CD4-positive, alpha-beta T cell treated with Interleukin-6 for 4 hours (primary cell): ENCODE results near the gene RPS10.
"Not testable (repeated sequence)": the region's sequence is repeated elsewhere in the genome, so short reads cannot be mapped to it uniquely, and the experiment has no call there.

Experiments
- DNase-seq: peaks from one replicate; pipeline ENCODE4 v3.0.0-alpha.2; 2020; ENCODE audit warnings: mixed read lengths

RPS10 gene

GRCh38 chr6:34447386-34447785 is 21.5 kb upstream of the RPS10 start:
- no peak for DNase-seq

GRCh38 chr6:34445313-34445860 is 19.5 kb upstream of the RPS10 start:
- DNase-seq: no peak

DNA sequence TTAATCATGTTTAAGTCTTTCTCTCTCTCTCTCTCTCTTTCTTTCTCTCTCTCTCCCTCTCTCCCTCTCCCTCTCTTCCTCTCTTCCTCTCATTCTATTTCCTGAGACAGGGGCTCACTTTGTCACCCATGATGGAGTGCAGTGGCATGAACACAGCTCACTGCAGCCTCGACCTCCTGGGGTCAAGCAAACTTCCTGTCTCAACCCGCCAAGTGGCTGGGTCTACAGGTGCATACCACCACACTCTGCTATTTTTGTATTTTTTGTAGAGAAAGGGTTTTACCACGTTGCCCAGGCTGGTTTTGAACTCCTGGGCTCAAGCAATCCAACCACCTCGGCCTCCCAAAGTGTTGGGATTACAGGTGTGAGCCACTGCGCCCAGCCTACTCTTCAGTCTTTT is 15.7 kb upstream of the RPS10 start:
- DNase-seq: no peak

DNA sequence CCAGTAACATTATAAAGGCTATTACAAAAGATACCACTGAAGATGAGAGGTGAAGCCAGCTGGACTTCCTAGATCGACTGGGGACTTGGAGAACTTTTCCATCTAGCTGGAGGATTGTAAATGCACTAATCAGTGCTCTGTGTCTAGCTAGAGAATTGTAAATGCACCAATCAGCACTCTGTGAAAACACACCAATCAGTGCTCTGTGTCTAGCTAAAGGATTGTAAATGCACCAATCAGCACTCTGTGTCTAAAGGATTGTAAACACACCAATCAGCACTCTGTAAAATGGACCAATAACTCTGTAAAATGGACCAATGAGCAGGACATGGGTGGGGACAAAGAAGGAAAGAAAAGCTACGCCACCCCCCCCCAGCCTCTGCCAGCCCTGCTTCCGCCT is 13.6 kb upstream of the RPS10 start:
- no peak for DNase-seq

DNA sequence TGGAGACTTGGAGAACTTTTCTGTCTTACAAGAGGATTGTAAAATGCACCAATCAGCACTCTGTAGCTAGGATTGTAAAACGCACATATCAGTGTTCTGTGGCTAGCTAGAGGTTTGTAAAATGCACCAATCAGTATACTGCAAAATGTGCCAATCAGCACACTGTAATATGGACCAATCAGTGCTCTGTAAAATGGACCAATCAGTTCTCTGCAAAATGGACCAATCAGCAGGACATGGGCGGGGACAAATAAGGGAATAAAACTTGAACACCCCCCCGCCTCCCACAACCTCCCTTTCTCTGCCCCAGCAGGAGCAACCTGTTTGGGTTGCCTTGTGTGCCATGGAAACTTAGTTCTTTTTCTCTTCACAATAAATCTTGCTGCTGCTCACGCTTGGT is 12.8 kb upstream of the RPS10 start:
- DNase-seq: no peak

- no peak for DNase-seq
These were observed 11.7 kb upstream of the RPS10 start for GRCh38 chr6:34437644-34437970.

- DNase-seq: no peak
These were observed 11.2 kb upstream of the RPS10 start for GRCh38 chr6:34436803-34437643.

DNA sequence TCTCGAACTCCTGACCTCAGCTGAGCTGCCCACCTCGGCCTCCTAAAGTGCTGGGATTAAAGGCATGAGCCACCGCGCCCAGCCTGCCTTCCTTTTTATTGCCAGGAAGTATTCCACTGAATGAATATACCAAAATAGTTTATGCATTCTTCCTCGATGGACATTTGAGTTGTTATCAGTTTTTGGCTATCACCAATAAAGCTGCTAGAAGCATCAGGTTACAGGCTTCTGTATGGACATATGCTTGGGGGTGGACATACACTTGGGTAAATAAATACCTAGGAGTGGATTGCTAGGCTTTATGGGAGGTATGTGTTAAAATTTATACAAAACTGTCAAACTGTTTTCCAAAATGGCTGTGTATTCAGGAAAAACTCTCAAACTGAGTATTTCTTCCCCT is 10.0 kb upstream of the RPS10 start:
- no peak for DNase-seq

- DNase-seq: no peak
These were observed 754 bp downstream of the RPS10 start for GRCh38 chr6:34425132-34425497.

- DNase-seq: no peak
These were observed 1.4 kb downstream of the RPS10 start for GRCh38 chr6:34424200-34425131.

DNA sequence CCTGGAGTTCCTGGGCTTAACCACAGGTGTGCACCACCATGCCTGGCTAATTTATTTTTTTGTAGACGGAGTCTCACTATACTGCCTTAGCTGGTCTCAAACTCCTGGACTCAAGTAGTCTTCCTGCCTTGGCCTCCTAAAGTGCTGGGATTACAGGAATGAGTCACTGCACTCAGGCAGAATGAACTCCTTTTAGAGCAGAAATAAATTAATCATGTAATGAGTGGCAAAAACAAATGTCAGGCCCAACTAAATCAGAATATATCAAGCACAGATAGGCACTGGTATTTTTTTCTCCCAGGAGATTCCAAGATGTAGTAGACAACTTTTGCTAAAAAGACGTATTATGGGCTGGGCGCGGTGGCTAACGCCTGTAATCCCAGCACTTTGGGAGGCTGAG is 2.6 kb downstream of the RPS10 start:
- DNase-seq: no peak

DNA sequence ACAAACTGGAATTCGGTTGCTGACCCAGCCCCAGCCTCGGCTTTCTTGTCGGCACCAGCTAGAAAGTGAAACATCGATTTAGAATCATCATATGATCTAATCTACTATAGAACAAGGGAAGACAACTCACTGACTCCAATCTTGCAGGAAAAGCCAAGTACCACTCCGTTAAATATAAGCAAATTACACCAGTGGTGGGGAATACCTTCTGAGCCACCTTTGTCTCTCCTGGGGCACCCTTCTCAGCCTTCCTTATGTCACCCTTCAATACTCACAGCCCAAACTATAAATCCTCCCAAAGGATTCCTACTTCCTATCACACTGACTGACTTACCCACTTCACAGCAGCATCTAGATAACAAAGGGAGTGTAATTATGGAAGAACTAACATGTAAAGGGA is 7.5 kb downstream of the RPS10 start:
- DNase-seq: no peak

DNA sequence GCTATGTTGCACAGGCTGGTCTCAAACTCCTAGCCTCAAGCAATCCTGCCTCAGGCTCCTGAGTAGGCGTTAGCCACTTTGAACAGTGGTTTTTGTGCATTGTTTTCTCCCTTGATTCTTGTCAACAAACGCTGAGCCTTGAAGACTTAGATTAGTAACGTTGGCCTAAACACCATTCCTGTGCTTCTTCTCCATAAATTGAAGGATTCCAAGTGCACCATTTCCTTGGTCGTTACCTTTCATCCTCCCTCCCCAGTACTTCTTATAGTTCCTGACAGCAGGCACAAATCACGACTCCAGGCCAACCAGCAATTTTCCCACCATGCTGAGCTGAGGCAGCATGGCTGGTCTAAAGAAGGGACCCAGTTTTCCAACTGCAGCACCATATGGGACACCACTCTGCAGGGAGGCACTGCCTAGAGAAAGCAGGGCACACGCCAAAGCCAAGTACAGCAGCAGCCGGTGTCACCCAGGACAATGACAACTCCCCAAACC is 8.9 kb downstream of the RPS10 start:
- DNase-seq: no peak

- peak; percentile 56 for DNase-seq
These were observed 10.6 kb downstream of the RPS10 start for GRCh38 chr6:34414999-34415858.

- DNase-seq: no peak
These were observed 13.1 kb downstream of the RPS10 start for GRCh38 chr6:34412643-34413214.

DNA sequence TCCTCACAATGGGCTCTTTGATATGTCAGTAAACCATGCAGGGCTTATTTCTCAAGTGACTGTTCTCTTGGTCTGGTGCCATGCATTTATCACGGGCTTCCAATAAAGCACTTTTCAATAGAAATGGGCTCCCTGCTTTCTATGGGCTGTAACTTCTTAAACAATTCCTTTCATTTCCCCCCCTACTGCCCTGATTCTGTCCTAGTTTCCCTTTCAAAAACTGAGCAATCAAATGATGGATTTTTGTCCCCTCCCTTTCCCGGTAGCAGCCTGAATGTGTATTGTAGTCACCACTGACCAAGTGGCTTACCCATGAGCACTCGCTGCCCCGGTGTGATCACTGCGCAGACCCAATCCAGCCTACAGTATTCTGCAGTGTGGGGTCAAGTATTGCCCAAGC is 13.9 kb downstream of the RPS10 start:
- no peak for DNase-seq

GRCh38 chr6:34407915-34408314 is 18.0 kb downstream of the RPS10 start:
- DNase-seq: not testable (repeated sequence)

- no peak for DNase-seq
These were observed 29.4 kb downstream of the RPS10 start for GRCh38 chr6:34396518-34396917.

DNA sequence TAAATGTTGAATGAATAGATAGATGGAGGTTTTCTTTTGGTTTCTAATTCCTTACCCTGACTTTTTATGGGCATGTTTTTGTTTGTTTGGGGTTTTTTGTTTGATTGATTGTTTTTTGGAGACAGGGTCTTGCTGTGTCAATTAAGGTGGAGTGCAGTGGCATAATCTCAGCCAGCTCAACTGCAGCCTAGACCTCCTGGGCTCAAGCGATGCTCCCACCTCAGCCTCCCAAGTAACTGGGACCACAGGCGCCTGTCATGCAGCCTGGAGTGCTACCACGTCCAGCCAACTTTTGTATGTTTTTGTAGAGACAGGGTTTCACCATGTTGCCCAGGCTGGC is 31.9 kb downstream of the RPS10 start:
- no peak for DNase-seq

- no peak for DNase-seq
These were observed 32.5 kb downstream of the RPS10 start for GRCh38 chr6:34393191-34393965.

DNA sequence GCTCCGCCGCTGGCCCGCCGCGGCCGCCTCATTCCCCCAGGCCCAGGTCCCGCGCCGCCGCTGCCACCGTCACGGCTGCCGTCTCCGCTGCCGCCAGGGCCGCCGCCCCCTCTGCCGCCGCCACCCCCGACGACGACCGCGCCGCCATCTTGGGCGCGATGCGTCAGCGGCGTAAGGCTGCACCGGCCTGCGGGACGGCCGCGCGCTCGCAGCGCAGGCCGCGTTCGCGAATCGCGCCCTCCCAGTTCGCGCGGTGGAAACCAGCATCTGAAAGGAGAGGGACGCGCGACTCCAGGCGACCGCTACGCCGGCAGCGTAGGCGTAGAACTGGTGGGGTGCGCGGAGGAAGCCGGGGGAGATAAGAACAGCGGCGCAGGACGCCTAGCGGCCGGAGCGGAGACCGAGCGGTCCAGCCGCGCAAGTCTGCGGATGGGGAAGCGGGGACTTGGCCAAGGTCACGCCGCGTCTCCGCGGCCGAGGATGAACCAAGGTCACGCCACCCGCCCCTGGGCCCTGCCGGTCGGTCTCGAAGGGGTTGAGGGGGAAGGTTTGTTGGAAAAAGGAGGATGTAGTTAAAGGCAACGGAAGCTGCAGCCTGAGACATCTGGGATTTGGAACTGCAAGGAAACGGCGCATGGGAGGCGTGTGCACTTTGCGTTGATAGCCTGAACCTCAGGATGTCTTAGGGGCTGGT is 33.2 kb downstream of the RPS10 start, which contains the start of gene NUDT3:
NUDT3 (minus strand) TSS at position 173 of the 694 bp plus-strand sequence. CDS start 307 bp downstream, outside the sequence.
- peak; percentile 93 for DNase-seq
